ENCODE results near the gene PPP2R1B.

PPP2R1B gene

DNA sequence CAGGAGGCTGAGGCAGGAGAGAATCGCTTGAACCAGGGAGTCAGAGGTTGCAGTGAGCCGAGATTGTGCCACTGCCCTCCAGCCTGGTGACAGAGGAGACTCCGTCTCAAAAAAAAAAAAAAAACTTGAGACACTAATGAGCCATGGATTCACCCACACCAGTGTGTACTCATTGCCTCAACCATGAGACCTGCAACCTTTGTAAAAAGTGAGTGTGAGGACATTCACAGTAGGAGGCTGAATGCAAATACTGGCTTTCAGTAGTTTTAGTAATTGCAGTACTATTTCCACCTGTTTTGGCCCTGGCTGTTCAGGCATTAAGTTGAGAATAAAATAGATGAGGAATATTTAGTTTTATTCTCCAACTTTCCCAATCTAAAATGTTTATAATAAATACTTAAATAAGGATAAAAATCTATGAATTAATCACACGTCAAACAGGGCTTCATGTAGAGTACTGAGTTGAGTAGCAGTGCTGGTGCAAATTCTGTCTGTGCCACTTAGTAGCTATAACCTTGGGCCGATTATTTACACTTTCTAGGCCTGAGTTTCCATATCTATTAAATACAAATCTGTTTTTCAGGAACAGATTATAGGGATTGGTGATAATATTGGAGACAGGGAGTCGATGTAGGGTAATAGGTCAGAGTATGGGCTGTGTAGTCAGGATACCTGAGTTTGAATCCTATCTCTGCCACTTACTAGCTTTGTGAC, 72.8 kb downstream of the PPP2R1B start:
- DNase-seq (ENCODE audit: low read depth in 2 of 2), result no peak

DNA sequence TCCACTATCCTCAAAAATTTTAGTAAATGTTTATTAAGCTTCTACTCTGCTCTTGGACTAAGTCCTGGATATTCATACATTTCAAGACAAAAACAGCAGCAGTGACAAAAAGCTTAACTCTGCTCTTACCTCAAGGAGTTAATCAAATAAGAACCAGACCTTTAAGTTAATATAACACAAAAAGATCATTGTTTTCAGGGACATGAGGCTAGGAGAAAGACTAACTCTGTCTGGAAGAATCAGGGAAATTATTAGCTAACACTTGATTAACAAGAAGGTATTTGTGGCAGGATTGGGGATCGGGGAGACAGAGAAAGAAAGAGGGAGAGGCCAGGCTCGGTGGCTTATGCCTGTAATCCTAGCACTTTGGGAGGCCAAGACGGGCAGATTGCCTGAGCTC, 74.4 kb downstream of the PPP2R1B start:
- DNase-seq (ENCODE audit: low read depth in 2 of 2), result no peak

DNA sequence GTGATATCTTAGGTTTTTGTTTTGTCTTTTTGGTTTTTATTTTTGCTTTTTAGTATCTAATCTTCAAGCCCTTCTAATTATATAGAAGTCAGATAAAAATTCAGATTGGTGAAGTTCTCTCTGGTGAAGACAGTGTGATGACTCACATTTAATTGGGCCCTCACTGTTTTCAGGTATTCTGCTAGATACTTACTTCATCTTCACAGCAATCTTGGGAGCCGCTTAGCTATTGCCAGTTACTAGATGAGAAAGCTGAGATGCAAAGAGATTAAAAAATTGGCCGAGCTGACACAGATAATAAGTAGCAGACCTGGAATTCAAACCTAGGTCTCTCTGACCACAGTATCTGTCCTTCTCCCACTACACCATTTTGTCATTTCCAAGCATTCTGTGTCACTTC, 75.0 kb downstream of the PPP2R1B start:
- no peak for DNase-seq (ENCODE audit: low read depth in 2 of 2)

DNA sequence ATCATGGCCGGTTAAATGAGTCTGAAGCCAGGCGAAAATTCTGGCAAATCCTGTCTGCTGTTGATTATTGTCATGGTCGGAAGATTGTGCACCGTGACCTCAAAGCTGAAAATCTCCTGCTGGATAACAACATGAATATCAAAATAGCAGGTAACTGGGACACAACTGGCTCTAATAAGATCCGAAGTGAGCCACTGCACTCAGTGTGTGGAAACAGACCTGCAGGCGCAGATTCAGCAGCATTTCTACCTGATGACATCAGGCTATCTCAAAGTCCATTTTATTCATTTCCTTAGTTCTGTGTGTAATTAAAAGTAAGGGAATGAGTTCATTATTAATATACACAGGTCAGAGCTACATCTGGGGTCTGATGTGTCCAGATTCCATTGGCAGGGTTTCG, 78.2 kb downstream of the PPP2R1B start:
- DNase-seq (ENCODE audit: low read depth in 2 of 2), result no peak

DNA sequence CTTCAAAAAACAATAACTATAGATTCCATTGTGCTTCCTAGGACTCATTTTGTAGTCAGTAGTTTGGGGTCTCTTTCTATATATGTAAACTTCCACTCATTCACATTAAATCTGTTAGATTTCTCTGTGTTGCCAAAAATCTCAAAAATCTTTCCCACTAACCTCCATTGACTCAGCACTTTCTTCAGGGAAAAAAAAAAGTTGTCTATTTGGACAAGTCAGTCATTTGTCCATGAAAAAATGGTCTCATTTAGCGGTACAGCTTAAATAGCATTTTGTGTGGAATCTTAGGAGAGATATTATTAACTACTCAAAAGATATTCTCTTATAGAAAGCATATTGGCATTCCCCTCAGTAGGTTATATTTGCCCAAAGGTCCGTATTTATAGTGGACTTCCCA, 81.9 kb downstream of the PPP2R1B start:
- no peak for DNase-seq (ENCODE audit: low read depth in 2 of 2)

DNA sequence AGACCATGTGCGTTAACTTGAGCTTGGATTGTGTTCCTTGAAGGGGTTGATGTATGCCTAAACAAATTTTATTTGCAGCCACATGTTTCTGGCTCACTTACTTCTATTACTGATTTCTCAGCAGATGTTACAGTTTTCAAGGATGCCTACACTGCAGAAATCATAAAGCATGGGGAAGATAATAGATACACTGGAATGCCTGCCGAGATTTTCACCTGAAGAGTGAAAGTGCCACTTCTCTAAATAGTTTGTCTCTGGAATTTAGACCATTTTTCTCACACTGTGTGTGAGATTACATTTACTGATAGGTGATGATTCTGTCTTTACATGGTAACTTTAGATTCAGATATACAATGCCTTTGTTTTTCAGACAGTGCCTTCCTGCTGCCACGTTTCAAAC, 82.4 kb downstream of the PPP2R1B start:
- no peak for DNase-seq (ENCODE audit: low read depth in 2 of 2)

DNA sequence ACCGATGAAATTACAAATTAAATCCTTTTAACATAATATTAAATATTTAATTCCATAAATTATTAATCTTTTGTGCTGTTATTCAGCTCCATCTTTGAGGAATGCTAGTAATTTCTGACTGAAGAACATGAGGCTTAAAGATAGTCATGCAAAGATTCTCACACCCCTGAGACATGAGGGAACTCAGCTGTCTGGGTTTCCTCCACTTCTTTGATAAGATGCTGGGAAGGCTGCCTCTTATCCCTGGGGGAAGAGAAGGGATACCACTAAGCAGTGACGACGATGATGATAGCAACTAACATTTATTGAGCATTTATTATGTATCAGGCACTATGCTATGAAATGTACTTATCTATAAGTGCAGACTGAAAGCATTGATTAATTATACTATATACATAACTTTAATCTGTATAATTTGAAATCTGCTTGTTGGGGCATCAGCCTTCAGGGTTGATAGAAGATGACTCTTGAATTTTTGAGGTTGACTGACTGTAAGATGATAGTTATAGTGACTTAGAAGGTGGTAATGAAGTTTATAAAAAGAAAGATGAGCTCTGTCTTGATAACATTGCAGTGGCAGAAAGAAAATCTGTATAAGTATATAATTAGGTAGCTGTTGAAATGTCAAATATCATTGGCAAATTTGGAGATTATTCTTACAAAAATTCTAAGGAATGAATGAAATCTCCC, 85.6 kb downstream of the PPP2R1B start:
- no peak for DNase-seq (ENCODE audit: low read depth in 2 of 2)

Data from activated CD4-positive, alpha-beta T cell treated with anti-CD3 and anti-CD28 coated beads for 24 hours (primary cell).